HEK293 (cell line): ENCODE measurements around the gene ATF6.

Source experiments
- AEBP2 ChIP-seq: fragments of 450-650 bp; formaldehyde crosslinking; IDR thresholded peaks from 2 replicates; pipeline ENCODE4 v1.5.1; 2016; ENCODE audit warnings: missing biosample characterization, missing genetic modification characterization, borderline replicate concordance
- GLIS1 ChIP-seq: fragments of 450-650 bp; formaldehyde crosslinking; IDR thresholded peaks from 2 replicates; pipeline ENCODE4 v1.5.1; 2016; ENCODE audit warnings: missing biosample characterization, missing genetic modification characterization
- KLF1 ChIP-seq: fragments of 450-650 bp; formaldehyde crosslinking; IDR thresholded peaks from 2 replicates; pipeline ENCODE4 v1.5.1; 2016; ENCODE audit warnings: missing biosample characterization, missing genetic modification characterization
- MEIS1 ChIP-seq: sonication (generic); formaldehyde crosslinking; IDR thresholded peaks from 2 replicates; pipeline ENCODE4 v1.8.1; 2022; ENCODE audit warnings: missing genetic modification reagents, mild to moderate bottlenecking, borderline replicate concordance
- MYNN ChIP-seq: fragments of 450-650 bp; formaldehyde crosslinking; IDR thresholded peaks from 2 replicates; pipeline ENCODE4 v1.5.1; 2016; ENCODE audit warnings: missing biosample characterization, missing genetic modification characterization, borderline replicate concordance
- PRDM10 ChIP-seq: fragments of 450-650 bp; formaldehyde crosslinking; IDR thresholded peaks from 2 replicates; pipeline ENCODE4 v1.5.1; 2016; ENCODE audit warnings: missing biosample characterization, missing genetic modification characterization
- PRDM4 ChIP-seq: fragments of 450-650 bp; formaldehyde crosslinking; IDR thresholded peaks from 2 replicates; pipeline ENCODE4 v1.5.1; 2017; ENCODE audit warnings: missing biosample characterization, missing genetic modification characterization
- TRIM28 ChIP-seq: IDR thresholded peaks from 2 replicates; pipeline ENCODE4 v1.6.1; 2011; ENCODE audit warnings: low read length, control low read depth, borderline replicate concordance
- WT1 ChIP-seq: fragments of 450-650 bp; formaldehyde crosslinking; IDR thresholded peaks from 2 replicates; pipeline ENCODE4 v1.5.1; 2016; ENCODE audit warnings: missing biosample characterization, missing genetic modification characterization
- ZBTB17 ChIP-seq: fragments of 450-650 bp; formaldehyde crosslinking; IDR thresholded peaks from 2 replicates; pipeline ENCODE4 v1.5.1; 2016; ENCODE audit warnings: missing biosample characterization, missing genetic modification characterization
- ZFP3 ChIP-seq: fragments of 450-650 bp; formaldehyde crosslinking; IDR thresholded peaks from 2 replicates; pipeline ENCODE4 v1.5.1; 2016; ENCODE audit warnings: low read depth, missing biosample characterization, missing genetic modification characterization
- ZNF132 ChIP-seq: fragments of 450-650 bp; formaldehyde crosslinking; IDR thresholded peaks from 2 replicates; pipeline ENCODE4 v1.5.1; 2017; ENCODE audit warnings: missing biosample characterization, missing genetic modification characterization, borderline replicate concordance
- ZNF19 ChIP-seq: fragments of 450-650 bp; formaldehyde crosslinking; IDR thresholded peaks from 2 replicates; pipeline ENCODE4; 2016; ENCODE audit warnings: missing biosample characterization, missing genetic modification characterization, low read depth
- ZNF223 ChIP-seq: fragments of 450-650 bp; formaldehyde crosslinking; IDR thresholded peaks from 2 replicates; pipeline ENCODE4 v1.5.1; 2016; ENCODE audit warnings: missing biosample characterization, missing genetic modification characterization
- ZNF24 ChIP-seq: fragments of 450-650 bp; formaldehyde crosslinking; IDR thresholded peaks from 2 replicates; pipeline ENCODE4 v1.5.1; 2016; ENCODE audit warnings: missing biosample characterization, missing genetic modification characterization
- ZNF302 ChIP-seq: fragments of 450-650 bp; formaldehyde crosslinking; IDR thresholded peaks from 2 replicates; pipeline ENCODE4 v1.5.1; 2016; ENCODE audit warnings: missing biosample characterization, missing genetic modification characterization, low read depth
- ZNF341 ChIP-seq: fragments of 450-650 bp; formaldehyde crosslinking; IDR thresholded peaks from 2 replicates; pipeline ENCODE4; 2016; ENCODE audit warnings: low read depth, missing biosample characterization, missing genetic modification characterization
- ZNF37A ChIP-seq: fragments of 450-650 bp; IDR thresholded peaks from 2 replicates; pipeline ENCODE4 v1.5.1; 2018; ENCODE audit warnings: missing biosample characterization, missing genetic modification characterization
- ZNF398 ChIP-seq: fragments of 450-650 bp; formaldehyde crosslinking; IDR thresholded peaks from 2 replicates; pipeline ENCODE4 v1.5.1; 2017; ENCODE audit warnings: missing biosample characterization, missing genetic modification characterization
- ZNF423 ChIP-seq: fragments of 450-650 bp; formaldehyde crosslinking; IDR thresholded peaks from 2 replicates; pipeline ENCODE4 v1.5.1; 2016; ENCODE audit warnings: missing biosample characterization, missing genetic modification characterization
- ZNF623 ChIP-seq: fragments of 450-650 bp; formaldehyde crosslinking; IDR thresholded peaks from 2 replicates; pipeline ENCODE4 v1.5.1; 2016; ENCODE audit warnings: missing biosample characterization, missing genetic modification characterization
- ZNF629 ChIP-seq: fragments of 450-650 bp; formaldehyde crosslinking; IDR thresholded peaks from 2 replicates; pipeline ENCODE4 v1.5.1; 2017; ENCODE audit warnings: missing biosample characterization, missing genetic modification characterization
- ZNF776 ChIP-seq: fragments of 450-650 bp; formaldehyde crosslinking; IDR thresholded peaks from 2 replicates; pipeline ENCODE4 v1.5.0; 2017; ENCODE audit warnings: missing biosample characterization, missing genetic modification characterization, borderline replicate concordance
- ZSCAN16 ChIP-seq: fragments of 450-650 bp; formaldehyde crosslinking; IDR thresholded peaks from 2 replicates; pipeline ENCODE4 v1.5.1; 2016; ENCODE audit warnings: missing biosample characterization, missing genetic modification characterization
- TF ChIP-seq, protein P1 (sequence below): fragments of 450-650 bp; formaldehyde crosslinking; IDR thresholded peaks from 2 replicates; pipeline ENCODE4 v1.5.1; 2016; ENCODE audit warnings: missing biosample characterization, missing genetic modification characterization
- TF ChIP-seq, protein P2 (sequence below): fragments of 450-650 bp; formaldehyde crosslinking; IDR thresholded peaks from 2 replicates; pipeline ENCODE4 v1.5.1; 2016; ENCODE audit warnings: missing biosample characterization, missing genetic modification characterization

The ATF6 gene

GRCh38 chr1:161726473-161727255 lies 39.5 kb upstream of the ATF6 start (continued):
- TF ChIP-seq WT1 (0 out of 2 replicates have a peak, but pooled peaks have one; percentile 41), MEIS1 (CRISPR knock-in tag) (no peak), ZNF302 (tag by site-specific recombination) (no peak), MYNN (tag by site-specific recombination) (no peak), ZSCAN16 (tag by site-specific recombination) (no peak; the same call in 1 of the 2 replicates), ZNF132 (no peak), AEBP2 (tag by site-specific recombination) (no peak), ZNF629 (tag by site-specific recombination) (no peak), ZNF341 (peak; percentile 85), ZNF37A (tag by site-specific recombination) (no peak), KLF1 (tag by site-specific recombination) (peak; percentile 66; the same call in 1 of the 2 replicates), ZNF19 (no peak), TRIM28 (no peak), ZBTB17 (no peak; the same call in 1 of the 2 replicates), ZFP3 (tag by site-specific recombination) (no peak), PRDM4 (tag by site-specific recombination) (peak; percentile 51; the same call in 1 of the 2 replicates), ZNF776 (no peak), ZNF24 (tag by site-specific recombination) (no peak), GLIS1 (peak; percentile 93), ZNF623 (tag by site-specific recombination) (no peak), ZNF398 (tag by site-specific recombination) (no peak; the same call in 1 of the 2 replicates), ZNF223 (tag by site-specific recombination) (peak; percentile 68; the same call in 1 of the 2 replicates), ZNF423 (tag by site-specific recombination) (peak; percentile 73), PRDM10 (tag by site-specific recombination) (no peak; the same call in 1 of the 2 replicates)
- TF ChIP-seq, protein P1, sequence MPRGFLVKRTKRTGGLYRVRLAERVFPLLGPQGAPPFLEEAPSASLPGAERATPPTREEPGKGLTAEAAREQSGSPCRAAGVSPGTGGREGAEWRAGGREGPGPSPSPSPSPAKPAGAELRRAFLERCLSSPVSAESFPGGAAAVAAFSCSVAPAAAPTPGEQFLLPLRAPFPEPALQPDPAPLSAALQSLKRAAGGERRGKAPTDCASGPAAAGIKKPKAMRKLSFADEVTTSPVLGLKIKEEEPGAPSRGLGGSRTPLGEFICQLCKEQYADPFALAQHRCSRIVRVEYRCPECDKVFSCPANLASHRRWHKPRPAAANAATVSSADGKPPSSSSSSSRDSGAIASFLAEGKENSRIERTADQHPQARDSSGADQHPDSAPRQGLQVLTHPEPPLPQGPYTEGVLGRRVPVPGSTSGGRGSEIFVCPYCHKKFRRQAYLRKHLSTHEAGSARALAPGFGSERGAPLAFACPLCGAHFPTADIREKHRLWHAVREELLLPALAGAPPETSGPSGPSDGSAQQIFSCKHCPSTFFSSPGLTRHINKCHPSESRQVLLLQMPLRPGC (tag by site-specific recombination): peak; percentile 12; the same call in 1 of the 2 replicates
- TF ChIP-seq, protein P2, sequence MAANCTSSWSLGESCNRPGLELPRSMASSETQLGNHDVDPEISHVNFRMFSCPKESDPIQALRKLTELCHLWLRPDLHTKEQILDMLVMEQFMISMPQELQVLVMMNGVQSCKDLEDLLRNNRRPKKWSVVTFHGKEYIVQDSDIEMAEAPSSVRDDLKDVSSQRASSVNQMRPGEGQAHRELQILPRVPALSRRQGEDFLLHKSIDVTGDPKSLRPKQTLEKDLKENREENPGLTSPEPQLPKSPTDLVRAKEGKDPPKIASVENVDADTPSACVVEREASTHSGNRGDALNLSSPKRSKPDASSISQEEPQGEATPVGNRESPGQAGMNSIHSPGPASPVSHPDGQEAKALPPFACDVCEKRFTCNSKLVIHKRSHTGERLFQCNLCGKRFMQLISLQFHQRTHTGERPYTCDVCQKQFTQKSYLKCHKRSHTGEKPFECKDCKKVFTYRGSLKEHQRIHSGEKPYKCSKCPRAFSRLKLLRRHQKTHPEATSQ (tag by site-specific recombination): no peak
